Measurements from ENCODE around the gene MMP13. TPM values are rescaled to one million over a fixed set of nuclear protein-coding genes. Genes with fewer than 3 reads are reported as not detected.

MMP13 gene
- total RNA-seq, 1 experiment from 2014 or later = 2.4 TPM

- H3K4me3 ChIP-seq (ENCODE audit: low read length) = no peak overlapping the region
- H3K9me2 ChIP-seq (replicated peaks; ENCODE audit: low read length) = no peaks in the 10 kb centered on the region
- H3K79me2 ChIP-seq (ENCODE audit: low read length) = no peaks in the 10 kb centered on the region
- no peak overlapping the region for H3K9ac ChIP-seq (ENCODE audit: low read length)
- H3K36me3 ChIP-seq (ENCODE audit: low read depth, low read length) = no peaks in the 10 kb centered on the region
- no peak overlapping the region for H2AFZ ChIP-seq (ENCODE audit: low read length)
- POLR2A ChIA-PET (ENCODE audit: unreplicated experiment) = no interaction called here
- no peaks in the 10 kb centered on the region for H3F3A ChIP-seq (ENCODE audit: low read length, unreplicated experiment)
- H3K27ac ChIP-seq (ENCODE audit: low read length) = no peak overlapping the region
- CTCF ChIA-PET = interaction anchor here (2.0 kb wide), 1 partner anchor 11 kb away, joined by 7 read pairs; no protein-coding TSS in a partner anchor
- intact Hi-C loops (cut with micrococcal nuclease) = no loop called here
- DNase-seq = no peak
- 0 out of 2 replicates have a peak, but pooled peaks cover 3% of the 10 kb centered on the region for H3K27me3 ChIP-seq (ENCODE audit: low read length)
- no peak for ATAC-seq
- no peaks in the 10 kb centered on the region for H3K9me3 ChIP-seq (ENCODE audit: low read length)
- H3K4me1 ChIP-seq (ENCODE audit: insufficient read depth, low read length) = peaks cover 13% of the 10 kb centered on the region
- BruUV-seq (replicated peaks) = no TSS peak
- TF ChIP-seq EZH2phosphoT487 (IDR thresholded peaks at IDR 0.05; ENCODE audit: borderline replicate concordance, low read length) (no peak), CTCF (conservative IDR thresholded peaks at IDR 0.05; ENCODE audit: low read depth, low read length) (no peak), EZH2 (IDR thresholded peaks at IDR 0.05; ENCODE audit: low read length, unreplicated experiment) (no peak)
- no peaks in the 10 kb centered on the region for H4K20me1 ChIP-seq (ENCODE audit: low read length)
- no peak overlapping the region for H3K4me2 ChIP-seq (ENCODE audit: low read length)
These were observed 29.5 kb downstream of the MMP13 start for GRCh38 chr11:102925988-102926387.

GRCh38 chr11:102924851-102925380 is 30.6 kb downstream of the MMP13 start:
- TF ChIP-seq EZH2phosphoT487 (IDR thresholded peaks at IDR 0.05; ENCODE audit: borderline replicate concordance, low read length) = no peak
- H3K4me3 ChIP-seq (ENCODE audit: low read length) = no peak overlapping the region

GRCh38 chr11:102921587-102922220 is 33.8 kb downstream of the MMP13 start:
- H3K27me3 ChIP-seq (ENCODE audit: low read length) = no peaks in the 10 kb centered on the region
- no peak overlapping the region for H2AFZ ChIP-seq (ENCODE audit: low read length)
- H3K4me2 ChIP-seq (ENCODE audit: low read length) = no peak overlapping the region
- CTCF ChIA-PET = no interaction called here
- no peak for TF ChIP-seq CTCF (conservative IDR thresholded peaks at IDR 0.05; ENCODE audit: low read depth, low read length)
- TF ChIP-seq EZH2phosphoT487 (IDR thresholded peaks at IDR 0.05; ENCODE audit: borderline replicate concordance, low read length) = no peak
- TF ChIP-seq EZH2 (IDR thresholded peaks at IDR 0.05; ENCODE audit: low read length, unreplicated experiment) = no peak
- no peak overlapping the region for H3K4me3 ChIP-seq (ENCODE audit: low read length)
- peaks cover 13% of the 10 kb centered on the region for H3K4me1 ChIP-seq (ENCODE audit: insufficient read depth, low read length)
- DNase-seq (no peak), ATAC-seq (no peak)
- H3K9me2 ChIP-seq (replicated peaks; ENCODE audit: low read length) = no peaks in the 10 kb centered on the region
- H4K20me1 ChIP-seq (ENCODE audit: low read length) = no peaks in the 10 kb centered on the region
- H3K79me2 ChIP-seq (ENCODE audit: low read length) = no peaks in the 10 kb centered on the region
- no TSS peak for BruUV-seq (replicated peaks)
- POLR2A ChIA-PET (ENCODE audit: unreplicated experiment) = no interaction called here
- no peaks in the 10 kb centered on the region for H3K36me3 ChIP-seq (ENCODE audit: low read depth, low read length)
- H3K9ac ChIP-seq (ENCODE audit: low read length) = no peak overlapping the region
- H3K9me3 ChIP-seq (ENCODE audit: low read length) = no peaks in the 10 kb centered on the region
- intact Hi-C loops (cut with micrococcal nuclease) = no loop called here
- no peak overlapping the region for H3K27ac ChIP-seq (ENCODE audit: low read length)
- H3F3A ChIP-seq (ENCODE audit: low read length, unreplicated experiment) = no peaks in the 10 kb centered on the region

More at GRCh38 chr11:102924851-102925380, 30.6 kb downstream of the MMP13 start:
- no peaks in the 10 kb centered on the region for H3K79me2 ChIP-seq (ENCODE audit: low read length)
- H3K4me1 ChIP-seq (ENCODE audit: insufficient read depth, low read length) = peaks cover 13% of the 10 kb centered on the region
- ATAC-seq = peak; percentile 70
- H2AFZ ChIP-seq (ENCODE audit: low read length) = no peak overlapping the region
- H3K9me3 ChIP-seq (ENCODE audit: low read length) = no peaks in the 10 kb centered on the region
- H4K20me1 ChIP-seq (ENCODE audit: low read length) = no peaks in the 10 kb centered on the region
- H3K27ac ChIP-seq (ENCODE audit: low read length) = no peak overlapping the region
- H3K4me2 ChIP-seq (ENCODE audit: low read length) = peak overlapping the region; percentile 24; the same call in 1 of the 2 replicates
- ChIA-PET POLR2A (ENCODE audit: unreplicated experiment) (interaction anchor here (0.6 kb wide), 1 partner anchor 169 kb away, joined by 3 read pairs; no protein-coding TSS in a partner anchor), CTCF (no interaction called here)
- H3F3A ChIP-seq (ENCODE audit: low read length, unreplicated experiment) = no peaks in the 10 kb centered on the region
- intact Hi-C loops (cut with micrococcal nuclease) = no loop called here
- H3K9me2 ChIP-seq (replicated peaks; ENCODE audit: low read length) = no peaks in the 10 kb centered on the region
- H3K36me3 ChIP-seq (ENCODE audit: low read depth, low read length) = no peaks in the 10 kb centered on the region
- peak; percentile 49 for DNase-seq
- H3K9ac ChIP-seq (ENCODE audit: low read length) = no peak overlapping the region
- H3K27me3 ChIP-seq (ENCODE audit: low read length) = no peaks in the 10 kb centered on the region
- BruUV-seq (replicated peaks) = no TSS peak

All from PC-3 (cell line).